ENCODE measurements around the gene MRPL52.
"Not testable (repeated sequence)": the region's sequence is repeated elsewhere in the genome, so short reads cannot be mapped to it uniquely, and the experiment has no call there.

The MRPL52 gene

GRCh38 chr14:22839159-22839779 is 9.6 kb downstream of the MRPL52 start:
- DNase-seq = no peak

DNA sequence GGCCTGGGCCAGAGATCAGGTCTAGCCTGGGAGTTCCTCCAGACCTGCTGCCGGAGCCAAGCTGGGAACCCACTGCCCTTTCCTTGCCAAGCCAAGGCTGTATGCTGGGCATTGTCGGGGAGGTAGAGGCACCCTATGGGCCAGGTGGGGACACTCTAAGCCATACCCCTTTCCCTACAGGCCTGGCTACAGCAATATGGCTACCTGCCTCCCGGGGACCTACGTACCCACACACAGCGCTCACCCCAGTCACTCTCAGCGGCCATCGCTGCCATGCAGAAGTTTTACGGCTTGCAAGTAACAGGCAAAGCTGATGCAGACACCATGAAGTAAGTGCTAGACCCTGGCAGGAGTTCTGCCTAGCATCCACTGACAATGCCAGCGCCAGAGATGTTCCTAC is 11.6 kb downstream of the MRPL52 start:
- no peak for DNase-seq

- no peak for DNase-seq
Measured at GRCh38 chr14:22841769-22842168, 12.1 kb downstream of the MRPL52 start.

DNA sequence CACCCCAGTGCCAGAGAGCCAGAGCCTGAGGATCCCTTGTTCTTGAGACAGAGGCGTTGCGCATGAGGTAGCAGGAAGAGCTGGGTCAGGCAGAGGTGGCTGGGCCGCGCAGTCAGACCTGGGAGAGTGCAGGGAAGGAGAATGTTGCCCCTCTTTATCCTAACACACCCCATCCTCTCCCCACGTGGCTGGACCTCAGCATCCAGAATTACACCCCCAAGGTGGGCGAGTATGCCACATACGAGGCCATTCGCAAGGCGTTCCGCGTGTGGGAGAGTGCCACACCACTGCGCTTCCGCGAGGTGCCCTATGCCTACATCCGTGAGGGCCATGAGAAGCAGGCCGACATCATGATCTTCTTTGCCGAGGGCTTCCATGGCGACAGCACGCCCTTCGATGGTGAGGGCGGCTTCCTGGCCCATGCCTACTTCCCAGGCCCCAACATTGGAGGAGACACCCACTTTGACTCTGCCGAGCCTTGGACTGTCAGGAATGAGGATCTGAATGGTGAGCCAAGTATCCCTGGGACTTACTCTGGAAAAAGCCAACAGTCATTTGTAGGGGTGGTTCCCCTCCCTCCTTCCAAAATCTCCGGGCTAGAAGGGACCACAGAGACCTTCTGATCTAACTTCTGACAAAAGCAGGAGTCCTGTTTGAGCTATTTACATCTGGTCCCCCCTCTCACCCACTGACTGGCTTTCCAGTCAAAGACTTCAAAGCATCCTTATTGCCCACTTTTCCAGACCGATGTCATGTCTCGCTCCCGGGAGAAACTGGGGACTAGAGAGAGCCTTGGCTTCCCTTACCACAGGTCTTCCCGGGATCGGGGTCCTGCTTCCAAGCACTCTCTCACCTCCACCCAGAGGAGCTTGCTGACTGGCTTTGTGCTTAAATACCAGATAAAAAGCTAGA is 12.8 kb downstream of the MRPL52 start:
- DNase-seq = no peak

DNA sequence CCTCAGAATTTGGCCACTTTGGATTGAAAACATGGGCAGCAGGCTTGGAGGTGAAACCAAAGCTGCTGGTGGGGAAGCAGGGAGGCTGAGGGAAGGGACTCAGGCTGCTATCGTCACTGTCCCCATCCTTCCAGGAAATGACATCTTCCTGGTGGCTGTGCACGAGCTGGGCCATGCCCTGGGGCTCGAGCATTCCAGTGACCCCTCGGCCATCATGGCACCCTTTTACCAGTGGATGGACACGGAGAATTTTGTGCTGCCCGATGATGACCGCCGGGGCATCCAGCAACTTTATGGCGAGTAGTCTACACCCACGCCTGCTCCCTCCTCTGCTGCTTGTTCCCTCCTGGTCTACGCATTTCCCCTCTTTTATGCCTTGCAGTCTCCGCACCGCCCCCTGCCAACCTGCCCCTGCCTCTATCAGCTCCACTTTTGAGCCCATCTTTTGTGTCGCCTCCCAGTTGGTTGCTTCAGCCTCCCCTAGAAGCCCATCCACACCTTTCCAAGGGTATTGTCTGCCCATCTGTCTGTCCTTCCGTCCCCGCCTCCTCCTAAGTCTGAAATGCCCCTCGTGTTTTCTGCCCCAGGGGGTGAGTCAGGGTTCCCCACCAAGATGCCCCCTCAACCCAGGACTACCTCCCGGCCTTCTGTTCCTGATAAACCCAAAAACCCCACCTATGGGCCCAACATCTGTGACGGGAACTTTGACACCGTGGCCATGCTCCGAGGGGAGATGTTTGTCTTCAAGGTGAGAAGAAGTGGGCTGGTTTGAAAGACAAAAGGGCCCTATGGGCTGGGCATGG is 13.6 kb downstream of the MRPL52 start:
- no peak for DNase-seq

DNA sequence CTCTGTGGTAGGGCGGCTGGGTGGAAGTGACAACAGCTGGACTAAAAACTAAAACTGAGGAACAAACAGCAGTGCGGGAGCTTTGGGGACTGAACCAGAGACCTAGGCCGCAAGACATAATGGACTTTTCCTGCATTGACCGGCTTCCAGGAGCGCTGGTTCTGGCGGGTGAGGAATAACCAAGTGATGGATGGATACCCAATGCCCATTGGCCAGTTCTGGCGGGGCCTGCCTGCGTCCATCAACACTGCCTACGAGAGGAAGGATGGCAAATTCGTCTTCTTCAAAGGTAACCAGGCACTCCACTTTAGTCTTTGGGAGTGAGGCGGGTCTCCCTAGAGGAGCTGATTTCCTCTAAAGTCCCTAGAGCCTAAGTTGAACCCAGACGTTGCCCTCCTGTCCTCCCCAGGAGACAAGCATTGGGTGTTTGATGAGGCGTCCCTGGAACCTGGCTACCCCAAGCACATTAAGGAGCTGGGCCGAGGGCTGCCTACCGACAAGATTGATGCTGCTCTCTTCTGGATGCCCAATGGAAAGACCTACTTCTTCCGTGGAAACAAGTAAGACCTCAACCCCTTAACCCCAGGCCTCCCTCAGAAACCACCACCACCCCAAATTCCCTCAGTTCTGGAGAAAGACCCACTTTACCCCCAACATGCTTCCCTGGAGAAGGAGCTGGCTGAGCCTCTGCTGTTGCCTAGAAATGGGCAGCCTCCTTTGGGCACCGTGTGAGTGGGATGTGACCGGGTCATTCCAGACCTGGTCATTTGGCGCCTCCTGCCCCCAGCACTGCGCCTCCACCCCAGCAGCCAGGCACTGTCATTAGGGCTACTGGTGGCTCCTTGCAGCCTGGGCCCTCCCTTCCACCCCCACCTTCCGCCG is 14.8 kb downstream of the MRPL52 start:
- DNase-seq = no peak

DNA sequence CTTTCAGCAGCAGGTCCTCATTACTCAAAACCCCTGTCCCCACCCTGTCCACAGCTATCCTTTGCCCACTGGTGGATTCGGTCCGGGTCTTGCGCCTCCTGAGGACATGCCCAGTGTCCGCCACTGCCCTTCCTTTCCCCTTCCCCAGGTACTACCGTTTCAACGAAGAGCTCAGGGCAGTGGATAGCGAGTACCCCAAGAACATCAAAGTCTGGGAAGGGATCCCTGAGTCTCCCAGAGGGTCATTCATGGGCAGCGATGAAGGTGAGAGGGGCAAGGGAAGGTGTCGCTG is 15.4 kb downstream of the MRPL52 start:
- DNase-seq = no peak

- DNase-seq = no peak
Measured at GRCh38 chr14:22845821-22846625, 16.3 kb downstream of the MRPL52 start.

DNA sequence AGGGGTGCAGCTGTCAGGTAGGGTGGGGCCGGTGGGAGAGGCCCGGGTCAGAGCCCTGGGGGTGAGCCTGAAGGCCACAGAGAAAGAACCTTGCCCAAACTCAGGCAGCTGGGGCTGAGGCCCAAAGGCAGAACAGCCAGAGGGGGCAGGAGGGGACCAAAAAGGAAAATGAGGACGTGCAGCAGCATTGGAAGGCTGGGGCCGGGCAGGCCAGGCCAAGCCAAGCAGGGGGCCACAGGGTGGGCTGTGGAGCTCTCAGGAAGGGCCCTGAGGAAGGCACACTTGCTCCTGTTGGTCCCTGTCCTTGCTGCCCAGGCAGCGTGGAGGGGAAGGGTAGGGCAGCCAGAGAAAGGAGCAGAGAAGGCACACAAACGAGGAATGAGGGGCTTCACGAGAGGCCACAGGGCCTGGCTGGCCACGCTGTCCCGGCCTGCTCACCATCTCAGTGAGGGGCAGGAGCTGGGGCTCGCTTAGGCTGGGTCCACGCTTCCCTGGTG is 17.2 kb downstream of the MRPL52 start:
- no peak for DNase-seq

GRCh38 chr14:22847661-22848341 is 18.1 kb downstream of the MRPL52 start:
- no peak for DNase-seq

DNA sequence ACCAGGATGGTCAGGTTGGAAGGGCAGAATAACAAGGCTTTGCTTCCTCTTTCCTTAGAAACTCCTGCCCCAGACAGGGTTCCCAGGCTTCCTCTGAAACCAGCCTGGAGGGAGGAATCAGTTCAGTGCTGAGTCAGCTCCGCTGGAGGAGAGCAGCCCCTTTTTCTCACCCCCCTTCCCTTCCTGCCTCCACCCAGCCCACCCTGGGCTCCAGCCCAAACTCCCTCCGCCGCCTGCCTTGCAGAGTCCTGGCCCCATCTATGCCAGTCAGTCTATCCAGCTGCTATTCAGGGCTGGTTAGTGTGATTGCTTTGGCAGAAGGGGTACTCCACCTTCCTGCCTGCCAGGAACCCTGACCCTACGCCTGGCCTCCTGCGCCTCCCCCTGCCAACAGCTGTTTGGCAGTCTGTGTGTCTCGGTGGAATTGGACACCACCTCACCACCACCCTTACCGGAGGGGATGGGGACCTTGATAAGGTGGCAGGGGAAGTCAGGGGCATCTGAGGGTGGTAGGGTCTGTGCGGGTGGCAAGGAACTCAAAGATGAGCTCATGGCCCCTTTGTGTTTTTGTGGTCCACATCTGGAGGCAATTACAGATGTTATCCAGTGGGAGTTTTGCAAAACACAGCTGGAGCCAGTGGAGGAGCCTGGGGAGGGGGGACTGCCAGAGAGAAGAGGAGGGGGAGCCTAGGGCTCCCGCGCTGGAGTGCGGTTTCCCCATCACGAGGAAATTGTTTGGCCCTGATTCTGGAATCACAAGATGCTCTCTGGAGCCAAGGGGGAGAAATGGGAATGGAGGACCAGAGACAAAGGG is 18.9 kb downstream of the MRPL52 start:
- no peak for DNase-seq

- DNase-seq = no peak
Measured at GRCh38 chr14:22849212-22849819, 19.6 kb downstream of the MRPL52 start.

GRCh38 chr14:22850944-22851764 is 21.5 kb downstream of the MRPL52 start:
- no peak for DNase-seq

DNA sequence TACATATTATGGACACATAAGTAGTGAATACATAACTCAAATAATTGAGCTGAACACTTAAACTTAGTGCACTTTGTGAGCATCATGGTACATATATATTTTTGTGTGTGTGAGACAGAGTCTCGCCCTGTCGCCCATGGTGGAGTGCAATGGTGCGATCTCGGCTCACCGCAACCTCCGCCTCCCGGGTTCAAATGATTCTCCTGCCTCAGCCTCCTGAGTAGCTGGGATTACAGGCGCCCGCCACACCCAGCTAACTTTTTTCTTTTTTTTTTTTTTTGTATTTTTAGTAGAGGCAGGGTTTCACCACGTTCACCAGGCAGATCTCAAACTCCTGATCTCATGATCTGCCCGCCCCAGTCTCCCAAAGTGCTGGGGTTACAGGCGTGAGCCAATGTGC is 22.5 kb downstream of the MRPL52 start:
- DNase-seq = not testable (repeated sequence)

DNA sequence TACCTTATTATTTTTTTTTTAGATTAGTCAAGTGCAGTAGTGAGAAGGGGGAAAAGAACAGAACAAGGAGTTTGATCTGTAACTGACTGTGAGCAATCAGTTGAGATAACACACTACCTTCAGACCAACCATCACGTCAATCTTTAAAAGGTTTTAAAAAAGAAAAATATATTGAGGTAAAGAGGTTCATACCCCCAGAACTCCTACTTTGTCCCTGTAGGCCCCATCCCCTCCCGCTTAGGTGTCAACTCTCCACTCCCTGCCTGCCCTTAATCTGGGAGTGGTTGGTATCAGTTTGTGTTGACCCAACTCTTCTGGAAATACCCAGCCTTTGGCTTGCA is 22.9 kb downstream of the MRPL52 start:
- no peak for DNase-seq

DNA sequence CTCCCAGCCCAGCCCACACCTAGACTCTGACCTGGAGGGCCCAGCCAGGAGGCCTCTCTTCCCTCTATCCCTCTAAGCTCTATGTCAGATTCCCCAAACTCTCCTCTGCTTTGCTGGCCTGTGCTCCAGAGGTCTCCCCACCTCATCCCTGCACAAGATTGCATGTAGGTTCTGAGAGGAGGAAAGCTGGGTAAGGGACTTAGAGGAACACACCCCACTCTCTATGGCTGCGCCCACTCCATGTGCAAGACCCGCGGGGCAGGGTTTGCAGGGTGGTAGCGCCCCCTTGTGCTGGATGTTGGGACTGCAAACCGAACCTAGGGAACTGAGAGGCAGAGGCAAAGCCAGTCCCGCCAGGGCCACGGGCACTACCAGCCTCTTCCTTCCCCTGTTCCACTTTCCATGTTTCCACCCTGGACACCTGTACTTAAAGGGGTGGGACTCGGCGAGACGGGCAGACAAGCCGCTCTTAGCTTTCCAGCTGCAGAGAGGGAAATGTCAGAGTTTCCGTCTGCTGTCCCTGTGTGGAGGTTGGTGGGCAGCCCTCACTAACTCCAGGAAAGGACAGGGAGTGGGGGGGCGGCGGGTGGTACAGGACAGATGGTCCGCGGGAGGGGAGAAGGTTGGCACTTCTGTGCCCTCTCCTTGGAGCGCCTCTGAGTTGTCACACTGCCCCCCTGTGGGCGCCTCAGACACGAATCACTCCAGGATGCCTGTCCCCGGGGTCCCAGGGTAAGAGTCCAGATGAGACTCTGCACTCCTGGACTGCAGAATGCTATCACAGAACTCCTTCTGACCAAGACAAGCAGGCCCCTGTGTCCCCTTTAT is 23.5 kb downstream of the MRPL52 start:
- DNase-seq = peak; percentile 90 to 94

DNA sequence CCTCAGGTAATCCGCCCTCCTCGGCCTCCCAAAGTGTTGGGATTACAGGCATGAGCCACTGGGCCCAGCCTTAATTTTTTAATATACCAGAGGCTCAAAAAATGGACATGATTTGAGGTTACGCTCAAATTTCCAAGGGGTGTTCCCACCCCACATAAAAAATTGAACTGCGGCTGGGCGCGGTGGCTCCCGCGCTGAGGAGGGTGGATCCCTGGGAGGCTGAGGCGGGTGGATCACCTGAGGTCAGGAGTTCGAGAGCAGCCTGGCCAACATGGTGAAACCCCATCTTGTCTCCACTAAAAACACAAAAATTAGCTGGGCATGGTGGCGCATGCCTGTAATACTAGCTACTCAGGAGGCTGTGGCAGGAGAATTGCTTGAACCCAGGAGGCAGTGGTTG is 24.6 kb downstream of the MRPL52 start:
- DNase-seq = not testable (repeated sequence)

All from activated CD4-positive, alpha-beta T cell treated with anti-CD3 and anti-CD28 coated beads, Interleukin-2, amount 50 U/mL, for 4 hours (primary cell).